A549 (cell line): ENCODE data around the gene SLC49A3.

Experiments
- JUN ChIP-seq, 2 experiments: fragments of >200 bp; sonication (Bioruptor Twin); formaldehyde crosslinking; IDR thresholded peaks; 2 replicates in 1 of 2; 3 replicates in 1 of 2; pipeline ENCODE4 v1.6.1; 2016 to 2017
- NFE2L2 ChIP-seq: fragments of 150-350 bp; conservative IDR thresholded peaks from 2 replicates; pipeline ENCODE4 v1.6.1; 2014; ENCODE audit warnings: low read length
- POLR2AphosphoS2 ChIP-seq: conservative IDR thresholded peaks from 2 replicates; pipeline ENCODE4 v1.6.1; 2012; ENCODE audit warnings: low read length, improper control_type of control experiment, inconsistent platforms
- RCOR1 ChIP-seq: fragments of 150-350 bp; IDR thresholded peaks from 2 replicates; pipeline ENCODE4 v1.6.1; 2014; ENCODE audit warnings: antibody characterized with exemption, low read length, low read depth
- TF ChIP-seq, protein P1 (sequence below): fragments of >200 bp; sonication (Bioruptor Twin); formaldehyde crosslinking; IDR thresholded peaks from 3 replicates; pipeline ENCODE4 v1.5.1; 2016

DNA sequence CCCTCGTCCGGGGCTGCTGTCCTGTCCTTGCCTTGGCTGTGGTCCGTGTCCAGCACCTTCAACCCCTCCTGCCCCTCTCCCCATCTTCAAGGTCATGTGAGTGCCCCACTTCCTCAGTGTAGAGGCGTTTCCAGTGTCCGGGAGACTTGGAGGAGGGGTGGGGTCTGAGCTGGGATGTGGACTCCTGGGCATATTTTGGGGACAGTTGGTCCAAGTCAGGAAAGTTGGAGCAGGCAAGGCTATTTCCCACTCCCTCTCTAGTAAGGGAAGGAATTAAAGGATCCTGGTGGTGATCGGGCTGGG lies 19.6 kb upstream of the SLC49A3 start:
- TF ChIP-seq NFE2L2, result no peak
- TF ChIP-seq POLR2AphosphoS2, result no peak
- TF ChIP-seq, protein P1, sequence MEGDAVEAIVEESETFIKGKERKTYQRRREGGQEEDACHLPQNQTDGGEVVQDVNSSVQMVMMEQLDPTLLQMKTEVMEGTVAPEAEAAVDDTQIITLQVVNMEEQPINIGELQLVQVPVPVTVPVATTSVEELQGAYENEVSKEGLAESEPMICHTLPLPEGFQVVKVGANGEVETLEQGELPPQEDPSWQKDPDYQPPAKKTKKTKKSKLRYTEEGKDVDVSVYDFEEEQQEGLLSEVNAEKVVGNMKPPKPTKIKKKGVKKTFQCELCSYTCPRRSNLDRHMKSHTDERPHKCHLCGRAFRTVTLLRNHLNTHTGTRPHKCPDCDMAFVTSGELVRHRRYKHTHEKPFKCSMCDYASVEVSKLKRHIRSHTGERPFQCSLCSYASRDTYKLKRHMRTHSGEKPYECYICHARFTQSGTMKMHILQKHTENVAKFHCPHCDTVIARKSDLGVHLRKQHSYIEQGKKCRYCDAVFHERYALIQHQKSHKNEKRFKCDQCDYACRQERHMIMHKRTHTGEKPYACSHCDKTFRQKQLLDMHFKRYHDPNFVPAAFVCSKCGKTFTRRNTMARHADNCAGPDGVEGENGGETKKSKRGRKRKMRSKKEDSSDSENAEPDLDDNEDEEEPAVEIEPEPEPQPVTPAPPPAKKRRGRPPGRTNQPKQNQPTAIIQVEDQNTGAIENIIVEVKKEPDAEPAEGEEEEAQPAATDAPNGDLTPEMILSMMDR, result no peak
- no peak for TF ChIP-seq JUN (IDR thresholded peaks at IDR 0.05)
- no peak for TF ChIP-seq RCOR1
